Psoas muscle (tissue), 8 donors: ENCODE measurements around the gene MRS2. TPM values are rescaled to one million over a fixed set of nuclear protein-coding genes. Genes with fewer than 3 reads are reported as not detected.

ENCODE experiments used
- ATAC-seq, 4 donors: fragments of 200-7000 bp; cut with Tn5 transposase; one replicate each; pipeline ENCODE4 v1.9.1; 2020; ENCODE audit warnings: moderate library complexity in 3 of 4, mild to moderate bottlenecking in 2 of 4
- DNase-seq, 2 donors: peaks; one replicate each; pipeline ENCODE4 v3.0.0-alpha.2; 2020
- H3K27ac ChIP-seq: fragments of 200-600 bp; one replicate; pipeline ENCODE4 v1.8.0; 2022
- H3K27me3 ChIP-seq, 3 donors: fragments of 200-600 bp in 1 of 3; one replicate each; pipeline versions ENCODE4 v1.6.1 to v1.8.0; 2013 to 2022; ENCODE audit warnings: low read length in 2 of 3, mild to moderate bottlenecking in 2 of 3, moderate library complexity in 1 of 3; ENCODE audit not compliant: insufficient read depth in 3 of 3
- H3K36me3 ChIP-seq, 2 donors: fragments of 200-600 bp in 1 of 2; one replicate each; pipeline versions ENCODE4 v1.6.1 to v1.8.0; 2013 to 2022; ENCODE audit warnings: low read depth in 1 of 2, mild to moderate bottlenecking in 1 of 2, moderate library complexity in 1 of 2; ENCODE audit not compliant: insufficient read depth in 1 of 2
- H3K4me1 ChIP-seq: fragments of 200-600 bp; one replicate; pipeline ENCODE4 v1.8.0; 2022
- H3K4me3 ChIP-seq: fragments of 200-600 bp; one replicate; pipeline ENCODE4 v1.8.0; 2022; ENCODE audit warnings: mild to moderate bottlenecking
- H3K9me3 ChIP-seq: fragments of 200-600 bp; one replicate; pipeline ENCODE4 v1.8.0; 2022
- CTCF ChIP-seq: fragments of 200-600 bp; IDR thresholded peaks from one replicate; pipeline ENCODE4 v1.8.0; 2022; ENCODE audit warnings: antibody characterized with exemption
- WGBS, 3 donors: extraction: QIAGEN DNeasy Blood & Tissue Kit; methylation state at CpG; one replicate each; pipeline versions ENCODE4 v1.1.6 to v1.1.7; 2013; 5-methylcytosine and 5-hydroxymethylcytosine counted together
- intact Hi-C, 2 donors: fragments of 100-400 bp; cut with DNase I; formaldehyde crosslinking; loops; one replicate each; pipeline versions ENCODE4 v1.11.0 to v1.14.2; 2022
- polyA plus RNA-seq, 3 donors: library from polyadenylated mRNA; stranded (reverse); fragments of 200-250 nt; gene quantifications; one replicate each; pipeline ENCODE4 v1.2.3, GENCODE V29; 2013
- total RNA-seq, 4 donors: library from RNA; stranded (reverse); fragmentation: NEBNext Ultra II Directional in 2 of 4; extraction: Animal tissue kit (Norgen Biotek cat#: 25700) in 2 of 4; gene quantifications; one replicate each; pipeline versions ENCODE4 v1.2.1 to v1.2.4, GENCODE V29; 2021 to 2023
- donor health status: healthy with polysubstance abuse.
- donor health status: DM: no; HTN: no; CAD: no; lungs with moderate emphysema.
- donor health status: Bipolar disorder and iron deficiency.
- donor health status: healthy.
- donor health status: DM: yes; HTN: yes; CAD: no.
- donor health status: DM: no; HTN: no; CAD: no.
- donor health status: DM: no; HTN: no; CAD: no.
- donor health status: DM: yes; HTN: yes; CAD: no.

MRS2 gene
- total and polyA plus RNA-seq, 7 donors = 26.2 to 52.6 (median 33.4) TPM

- Histone ChIP-seq H3K27me3 (no peaks in the 10 kb centered on the region), H3K4me1 (no peaks in the 10 kb centered on the region), H3K9me3 (no peaks in the 10 kb centered on the region), H3K36me3 (peaks cover 0 to 5% of the 10 kb centered on the region in 2 donors), H3K27ac (no peak overlapping the region), H3K4me3 (no peak overlapping the region)
- ATAC-seq = peak in 3 of 4 donors; percentile 36 to 43 (median 38)
- intact Hi-C loops = no loop called here
- no peak for TF ChIP-seq CTCF
- no peak for DNase-seq
- 37 to 61% (median 46%) methylated on average over 4 of the region's 4 CpGs for WGBS, 3 donors
Observed at GRCh38 chr6:24458134-24458533, 55.4 kb downstream of the MRS2 start.

- Histone ChIP-seq H3K4me1 (no peaks in the 10 kb centered on the region), H3K9me3 (no peaks in the 10 kb centered on the region), H3K27ac (no peak overlapping the region), H3K36me3 (peaks cover 0 to 2% of the 10 kb centered on the region in 2 donors), H3K4me3 (no peak overlapping the region), H3K27me3 (no peaks in the 10 kb centered on the region)
- intact Hi-C loops = no loop called here
- TF ChIP-seq CTCF = no peak
- ATAC-seq = peak in 3 of 4 donors; percentile 41 to 61 (median 48)
- 68 to 98% (median 73%) methylated on average over 2 of the region's 2 CpGs for WGBS, 3 donors
- DNase-seq = no peak
Observed at GRCh38 chr6:24458941-24459340, 56.2 kb downstream of the MRS2 start.

- intact Hi-C loops = no loop called here
- no peak overlapping the region for H3K27ac ChIP-seq
- no peaks in the 10 kb centered on the region for H3K27me3 ChIP-seq
- no peaks in the 10 kb centered on the region for H3K9me3 ChIP-seq
- WGBS, 3 donors = 90 to 91% (median 91%) methylated on average over 4 of the region's 4 CpGs
- ATAC-seq (no peak), DNase-seq (no peak)
- H3K4me3 ChIP-seq = no peak overlapping the region
- no peaks in the 10 kb centered on the region for H3K4me1 ChIP-seq
- no peaks in the 10 kb centered on the region for H3K36me3 ChIP-seq
- no peak for TF ChIP-seq CTCF
Observed at GRCh38 chr6:24460966-24461365, 58.2 kb downstream of the MRS2 start.

- Histone ChIP-seq H3K27ac (no peak overlapping the region), H3K4me1 (peaks cover 3% of the 10 kb centered on the region), H3K27me3 (no peaks in the 10 kb centered on the region), H3K36me3 (no peaks in the 10 kb centered on the region), H3K9me3 (no peaks in the 10 kb centered on the region), H3K4me3 (no peak overlapping the region)
- intact Hi-C loops = no loop called here
- TF ChIP-seq CTCF = no peak
- ATAC-seq = no peak
- 87 to 91% (median 89%) methylated on average over 11 of the region's 11 CpGs for WGBS, 3 donors
- DNase-seq = no peak
Observed at GRCh38 chr6:24464253-24465038, 61.7 kb downstream of the MRS2 start.

- 93 to 95% (median 94%) methylated on average over 7 of the region's 7 CpGs for WGBS, 3 donors
- H3K36me3 ChIP-seq = no peaks in the 10 kb centered on the region
- H3K27me3 ChIP-seq = no peaks in the 10 kb centered on the region
- ATAC-seq (no peak), DNase-seq (no peak)
- TF ChIP-seq CTCF = no peak
- H3K9me3 ChIP-seq = no peaks in the 10 kb centered on the region
- intact Hi-C loops = no loop called here
- H3K27ac ChIP-seq = no peak overlapping the region
- H3K4me3 ChIP-seq = no peak overlapping the region
- H3K4me1 ChIP-seq = peaks cover 3% of the 10 kb centered on the region
Observed at GRCh38 chr6:24469811-24470210, 67.1 kb downstream of the MRS2 start.
